NCI-H1417 (cell line): ENCODE data around the gene CUBN.
A peak's percentile ranks its signal among the peaks of the same experiment; 100 is the strongest.

ENCODE experiments used
- DNase-seq, 3 experiments: peaks; one replicate each; lab custom pipeline; 2025; lab: John Stamatoyannopoulos, UW

The CUBN gene

GRCh38 chr10:16787361-16787791 is 342.2 kb downstream of the CUBN start:
- DNase-seq, result no peak

DNA sequence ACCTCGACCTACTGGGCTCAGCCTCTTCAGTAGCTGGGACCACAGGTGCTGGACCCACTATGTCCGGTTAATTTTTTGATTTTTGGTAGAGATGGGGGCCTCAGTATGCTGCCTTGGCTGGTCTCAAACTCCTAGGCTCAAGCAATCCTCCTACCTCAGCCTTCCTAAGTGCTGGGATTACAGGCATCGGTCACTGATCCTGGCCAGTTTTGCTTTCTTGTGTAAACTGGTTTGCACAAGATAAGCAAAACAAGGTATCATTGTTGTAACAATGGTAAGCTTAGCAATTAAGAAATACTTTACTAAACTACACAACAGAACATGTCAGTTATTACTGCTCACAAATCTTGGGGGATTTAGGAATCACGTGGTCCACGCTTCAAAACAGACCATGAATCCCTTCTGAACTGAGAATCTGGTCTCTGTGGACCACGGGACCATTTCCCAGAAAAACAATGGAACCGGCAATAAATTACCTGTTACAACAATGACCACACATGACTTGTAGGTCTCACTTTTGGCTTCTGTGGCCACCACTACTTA is 349.2 kb downstream of the CUBN start:
- no peak for DNase-seq

DNA sequence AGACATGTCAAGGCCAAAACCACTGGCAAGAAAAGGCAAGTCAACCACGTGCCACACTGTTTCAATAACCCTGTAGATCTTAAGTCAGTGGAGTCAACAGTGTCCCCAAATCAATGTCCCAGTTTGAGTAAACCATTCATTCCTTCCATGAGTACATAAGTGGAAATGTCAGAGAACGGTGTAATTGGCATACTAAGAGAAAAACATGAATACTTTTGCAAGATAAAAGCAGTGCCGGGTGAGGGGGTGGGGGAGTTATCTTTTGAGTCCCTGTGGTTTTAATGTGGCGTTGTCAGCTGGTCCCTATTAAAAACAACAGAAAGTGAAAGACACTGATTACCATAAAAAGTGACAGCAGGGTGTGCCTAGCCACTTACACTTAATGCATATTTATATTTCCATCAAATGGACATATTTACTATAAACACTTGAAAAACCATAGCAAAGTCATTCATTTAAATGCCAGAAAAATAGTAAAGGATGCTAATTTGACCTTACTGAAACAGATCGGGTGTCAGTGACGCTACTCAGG is 350.2 kb downstream of the CUBN start:
- no peak for DNase-seq

GRCh38 chr10:16777473-16778370 is 351.9 kb downstream of the CUBN start:
- DNase-seq, result peak; percentile 40 to 76 (median 50)

GRCh38 chr10:16776896-16777295 is 352.7 kb downstream of the CUBN start:
- DNase-seq, result no peak
